ENCODE data around the gene PLSCR4. TPM values are rescaled to one million over a fixed set of nuclear protein-coding genes. Genes with fewer than 3 reads are reported as not detected.

PLSCR4 gene
- total RNA-seq, 1 donor from 2014 or later: 17.5 TPM

DNA sequence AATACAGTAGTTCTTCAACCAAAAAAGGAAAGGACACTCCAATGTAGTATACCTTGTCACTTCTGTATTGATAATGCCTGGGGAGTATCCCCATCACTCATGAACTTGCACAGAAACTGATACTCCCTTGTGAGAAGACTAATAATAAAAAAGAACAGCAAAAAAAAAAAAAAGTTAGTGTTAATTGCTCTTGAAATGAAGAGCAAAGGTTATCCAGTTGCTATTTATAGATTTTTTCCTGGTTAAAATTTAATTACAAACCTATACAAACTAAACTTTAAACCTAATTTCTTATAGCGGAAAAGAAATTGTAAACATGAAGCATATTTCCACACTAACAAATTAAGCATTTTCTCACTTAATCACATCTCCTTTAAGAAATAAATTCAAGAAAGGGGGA lies 96.6 kb downstream of the PLSCR4 start:
- peaks cover 81% of the 10 kb centered on the region for H3K4me1 Mint-ChIP-seq (ENCODE audit: low read depth)

DNA sequence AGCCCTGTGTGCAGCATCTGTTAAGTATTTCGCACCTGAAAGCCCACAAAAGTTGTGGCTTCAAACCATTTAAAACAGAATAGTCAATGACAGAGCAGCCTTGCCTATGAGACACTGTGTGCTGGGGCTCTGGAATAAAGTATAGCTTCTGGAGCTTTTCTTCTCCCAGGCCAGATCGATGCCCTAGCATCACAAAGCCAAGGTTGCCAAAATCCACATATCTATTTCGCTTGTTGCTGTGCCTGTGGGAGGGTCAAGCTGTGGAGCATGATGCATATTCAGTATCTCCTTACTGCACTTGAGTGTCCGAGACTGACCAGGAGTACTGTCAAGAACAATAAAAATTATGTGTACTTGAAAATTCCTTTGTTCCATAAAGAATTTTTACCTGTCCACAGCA lies 97.5 kb downstream of the PLSCR4 start:
- Mint-ChIP-seq H3K9me3 (ENCODE audit: low read depth) (no peaks in the 10 kb centered on the region), H3K36me3 (ENCODE audit: low read depth) (peaks cover 11% of the 10 kb centered on the region), H3K27ac (ENCODE audit: unreplicated experiment) (peak overlapping the region; percentile 85), H3K4me3 (ENCODE audit: unreplicated experiment) (no peak overlapping the region), H3K27me3 (ENCODE audit: low read depth) (no peaks in the 10 kb centered on the region), H3K4me1 (ENCODE audit: low read depth) (peaks cover 80% of the 10 kb centered on the region)
- TF ChIP-seq, protein P1, sequence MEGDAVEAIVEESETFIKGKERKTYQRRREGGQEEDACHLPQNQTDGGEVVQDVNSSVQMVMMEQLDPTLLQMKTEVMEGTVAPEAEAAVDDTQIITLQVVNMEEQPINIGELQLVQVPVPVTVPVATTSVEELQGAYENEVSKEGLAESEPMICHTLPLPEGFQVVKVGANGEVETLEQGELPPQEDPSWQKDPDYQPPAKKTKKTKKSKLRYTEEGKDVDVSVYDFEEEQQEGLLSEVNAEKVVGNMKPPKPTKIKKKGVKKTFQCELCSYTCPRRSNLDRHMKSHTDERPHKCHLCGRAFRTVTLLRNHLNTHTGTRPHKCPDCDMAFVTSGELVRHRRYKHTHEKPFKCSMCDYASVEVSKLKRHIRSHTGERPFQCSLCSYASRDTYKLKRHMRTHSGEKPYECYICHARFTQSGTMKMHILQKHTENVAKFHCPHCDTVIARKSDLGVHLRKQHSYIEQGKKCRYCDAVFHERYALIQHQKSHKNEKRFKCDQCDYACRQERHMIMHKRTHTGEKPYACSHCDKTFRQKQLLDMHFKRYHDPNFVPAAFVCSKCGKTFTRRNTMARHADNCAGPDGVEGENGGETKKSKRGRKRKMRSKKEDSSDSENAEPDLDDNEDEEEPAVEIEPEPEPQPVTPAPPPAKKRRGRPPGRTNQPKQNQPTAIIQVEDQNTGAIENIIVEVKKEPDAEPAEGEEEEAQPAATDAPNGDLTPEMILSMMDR (IDR thresholded peaks at IDR 0.05): no peak
- DNase-seq (ENCODE audit: low spot score): no peak

More for the DNA sequence above, 96.6 kb downstream of the PLSCR4 start:
- H3K9me3 Mint-ChIP-seq (ENCODE audit: low read depth): no peaks in the 10 kb centered on the region
- H3K4me3 Mint-ChIP-seq (ENCODE audit: unreplicated experiment): no peak overlapping the region
- no peak for DNase-seq (ENCODE audit: low spot score)
- H3K27me3 Mint-ChIP-seq (ENCODE audit: low read depth): no peaks in the 10 kb centered on the region
- TF ChIP-seq, protein P1 (IDR thresholded peaks at IDR 0.05): no peak
- peaks cover 11% of the 10 kb centered on the region for H3K36me3 Mint-ChIP-seq (ENCODE audit: low read depth)
- no peak overlapping the region for H3K27ac Mint-ChIP-seq (ENCODE audit: unreplicated experiment)

DNA sequence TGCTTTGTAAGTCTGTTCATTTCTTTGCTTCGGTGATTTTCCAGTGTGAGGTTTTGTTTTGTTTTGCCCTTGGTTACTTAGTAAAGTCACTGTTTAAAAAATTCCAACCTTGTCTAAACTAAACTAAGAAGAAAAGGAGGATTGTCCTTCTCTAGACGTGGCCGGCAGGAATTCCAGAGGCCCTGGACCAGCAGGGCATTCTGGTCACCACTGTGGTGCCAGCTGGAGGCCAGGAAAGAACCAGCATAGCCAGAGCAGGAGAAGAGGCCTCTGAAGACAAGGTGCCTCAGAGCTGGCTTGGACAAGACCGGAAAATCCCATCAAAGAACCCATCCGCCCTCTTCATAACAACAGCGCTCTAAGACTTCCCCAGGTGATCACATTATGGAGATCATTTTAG lies 98.1 kb downstream of the PLSCR4 start:
- TF ChIP-seq, protein P1 (IDR thresholded peaks at IDR 0.05): no peak
- peak overlapping the region; percentile 85 for H3K27ac Mint-ChIP-seq (ENCODE audit: unreplicated experiment)
- H3K4me1 Mint-ChIP-seq (ENCODE audit: low read depth): peaks cover 80% of the 10 kb centered on the region
- DNase-seq (ENCODE audit: low spot score): peak; percentile 58
- H3K9me3 Mint-ChIP-seq (ENCODE audit: low read depth): no peaks in the 10 kb centered on the region
- peaks cover 11% of the 10 kb centered on the region for H3K36me3 Mint-ChIP-seq (ENCODE audit: low read depth)
- peak overlapping the region; percentile 27 for H3K4me3 Mint-ChIP-seq (ENCODE audit: unreplicated experiment)
- no peaks in the 10 kb centered on the region for H3K27me3 Mint-ChIP-seq (ENCODE audit: low read depth)

DNA sequence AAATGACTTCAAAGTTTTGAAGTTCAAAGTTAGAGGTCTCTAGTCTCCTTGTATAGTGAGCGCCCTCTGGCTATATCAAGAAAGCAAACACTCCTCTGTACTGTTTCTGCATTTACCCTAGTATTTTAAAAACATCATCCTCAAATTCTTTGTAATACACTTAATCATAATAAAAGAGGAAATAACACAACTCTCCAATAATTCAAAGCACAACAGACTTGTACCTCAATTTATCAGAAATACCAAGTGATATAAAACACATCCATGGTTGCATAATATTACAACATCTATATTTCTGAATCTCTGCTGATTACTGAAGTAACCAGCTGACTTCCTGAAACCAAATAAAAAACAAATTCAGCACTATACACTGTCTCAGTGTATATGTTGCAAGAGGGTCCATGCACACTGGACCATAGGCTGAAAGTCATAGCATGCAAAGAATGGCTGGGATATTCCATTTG lies 102.4 kb downstream of the PLSCR4 start:
- H3K27me3 Mint-ChIP-seq (ENCODE audit: low read depth): no peaks in the 10 kb centered on the region
- TF ChIP-seq, protein P1 (IDR thresholded peaks at IDR 0.05): peak; percentile 75
- H3K27ac Mint-ChIP-seq (ENCODE audit: unreplicated experiment): peak overlapping the region; percentile 54
- H3K4me3 Mint-ChIP-seq (ENCODE audit: unreplicated experiment): no peak overlapping the region
- peaks cover 79% of the 10 kb centered on the region for H3K4me1 Mint-ChIP-seq (ENCODE audit: low read depth)
- H3K36me3 Mint-ChIP-seq (ENCODE audit: low read depth): peaks cover 13% of the 10 kb centered on the region
- no peaks in the 10 kb centered on the region for H3K9me3 Mint-ChIP-seq (ENCODE audit: low read depth)
- no peak for DNase-seq (ENCODE audit: low spot score)

DNA sequence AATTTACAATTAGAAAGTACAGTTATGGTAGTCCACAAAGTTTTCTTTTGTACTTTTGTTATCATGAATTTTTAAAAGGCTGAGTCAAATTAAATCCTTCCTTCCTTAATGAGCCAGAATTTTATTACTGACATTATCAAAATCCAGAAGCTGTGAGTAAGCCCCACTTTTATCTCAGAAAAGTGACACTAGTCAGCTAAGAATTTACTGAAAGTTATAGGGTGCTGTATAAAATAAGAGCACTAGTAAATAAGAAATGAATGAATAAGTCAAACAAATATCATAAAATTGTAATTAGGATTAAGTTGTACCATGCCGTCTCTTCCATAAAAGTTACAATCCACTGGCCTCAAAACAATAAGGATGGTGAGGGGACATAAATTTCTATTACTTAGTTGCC lies 105.3 kb downstream of the PLSCR4 start:
- Mint-ChIP-seq H3K4me1 (ENCODE audit: low read depth) (peaks cover 69% of the 10 kb centered on the region), H3K27me3 (ENCODE audit: low read depth) (no peaks in the 10 kb centered on the region), H3K27ac (ENCODE audit: unreplicated experiment) (no peak overlapping the region), H3K4me3 (ENCODE audit: unreplicated experiment) (no peak overlapping the region), H3K36me3 (ENCODE audit: low read depth) (peaks cover 7% of the 10 kb centered on the region), H3K9me3 (ENCODE audit: low read depth) (no peaks in the 10 kb centered on the region)
- TF ChIP-seq, protein P1 (IDR thresholded peaks at IDR 0.05): no peak
- DNase-seq (ENCODE audit: low spot score): no peak

Measured in chondrocyte (in vitro differentiated cells).